Right lobe of liver (tissue), 4 donors: Measurements from ENCODE around the gene USP6NL.
"Not testable (repeated sequence)": the region's sequence is repeated elsewhere in the genome, so short reads cannot be mapped to it uniquely, and the experiment has no call there.

Experiments
- CTCF ChIP-seq, 4 donors: fragments of 200-600 bp in 3 of 4; fragments of 450-650 bp in 1 of 4; IDR thresholded peaks; one replicate each; pipeline versions ENCODE4 v1.5.1 to v1.8.0; 2016 to 2022; ENCODE audit warnings: antibody characterized with exemption in 4 of 4, mild to moderate bottlenecking in 2 of 4
- POLR2A ChIP-seq: fragments of 450-650 bp; IDR thresholded peaks from one replicate; pipeline ENCODE4 v1.6.1; 2017; ENCODE audit warnings: antibody characterized with exemption, mild to moderate bottlenecking
- donor health status: DM: no; HTN: no; CAD: no.
- donor health status: DM: no; HTN: no; CAD: no.
- donor health status: DM: no; HTN: yes; CAD: no.

- TF ChIP-seq CTCF (IDR thresholded peaks at IDR 0.05); POLR2A: not testable (repeated sequence)
Observed at GRCh38 chr10:11627941-11628340, 16.5 kb upstream of the USP6NL start.
